K562 (cell line): ENCODE results near the gene TEX54.

Experiments
- GTF2F1 ChIP-seq: IDR thresholded peaks from 2 replicates; pipeline ENCODE4 v1.6.1; 2011; ENCODE audit warnings: low read depth, low read length, improper control_type of control experiment
- MAFF ChIP-seq: IDR thresholded peaks from 2 replicates; pipeline ENCODE4 v1.6.1; 2012; ENCODE audit warnings: low read length, improper control_type of control experiment
- NR2C2 ChIP-seq, 2 experiments: fragments of 200-800 bp in 1 of 2; sonication (Bioruptor generic) in 1 of 2; sonication (generic) in 1 of 2; formaldehyde crosslinking in 1 of 2; IDR thresholded peaks; 2 replicates each; pipeline versions ENCODE4 v1.6.1 to v1.8.0; 2016 to 2022; ENCODE audit warnings: mild to moderate bottlenecking in 1 of 2, missing compliant biosample characterization in 1 of 2, missing genetic modification characterization in 1 of 2, missing genetic modification reagents in 1 of 2
- PTBP1 ChIP-seq: fragments of 200-400 bp; formaldehyde crosslinking; IDR thresholded peaks from 2 replicates; pipeline ENCODE4 v1.6.1; 2017; ENCODE audit warnings: low read depth, low read length
- SMAD3 ChIP-seq: fragments of 450-650 bp; formaldehyde crosslinking; conservative IDR thresholded peaks from 2 replicates; pipeline ENCODE4 v1.4.0; 2020; ENCODE audit warnings: mild to moderate bottlenecking
- TEAD4 ChIP-seq, 2 experiments: sonication (generic) in 1 of 2; formaldehyde crosslinking in 1 of 2; IDR thresholded peaks; 2 replicates each; pipeline versions ENCODE4 v1.6.1 to v1.8.0; 2012 to 2022; ENCODE audit warnings: borderline replicate concordance in 1 of 2, inconsistent platforms in 1 of 2, low read length in 1 of 2, mild to moderate bottlenecking in 1 of 2, missing genetic modification reagents in 1 of 2
- TF ChIP-seq, protein P1 (sequence below): sonication (generic); formaldehyde crosslinking; IDR thresholded peaks from 2 replicates; pipeline ENCODE4 v1.8.0; 2022; ENCODE audit warnings: missing genetic modification reagents, mild to moderate bottlenecking, borderline replicate concordance

DNA sequence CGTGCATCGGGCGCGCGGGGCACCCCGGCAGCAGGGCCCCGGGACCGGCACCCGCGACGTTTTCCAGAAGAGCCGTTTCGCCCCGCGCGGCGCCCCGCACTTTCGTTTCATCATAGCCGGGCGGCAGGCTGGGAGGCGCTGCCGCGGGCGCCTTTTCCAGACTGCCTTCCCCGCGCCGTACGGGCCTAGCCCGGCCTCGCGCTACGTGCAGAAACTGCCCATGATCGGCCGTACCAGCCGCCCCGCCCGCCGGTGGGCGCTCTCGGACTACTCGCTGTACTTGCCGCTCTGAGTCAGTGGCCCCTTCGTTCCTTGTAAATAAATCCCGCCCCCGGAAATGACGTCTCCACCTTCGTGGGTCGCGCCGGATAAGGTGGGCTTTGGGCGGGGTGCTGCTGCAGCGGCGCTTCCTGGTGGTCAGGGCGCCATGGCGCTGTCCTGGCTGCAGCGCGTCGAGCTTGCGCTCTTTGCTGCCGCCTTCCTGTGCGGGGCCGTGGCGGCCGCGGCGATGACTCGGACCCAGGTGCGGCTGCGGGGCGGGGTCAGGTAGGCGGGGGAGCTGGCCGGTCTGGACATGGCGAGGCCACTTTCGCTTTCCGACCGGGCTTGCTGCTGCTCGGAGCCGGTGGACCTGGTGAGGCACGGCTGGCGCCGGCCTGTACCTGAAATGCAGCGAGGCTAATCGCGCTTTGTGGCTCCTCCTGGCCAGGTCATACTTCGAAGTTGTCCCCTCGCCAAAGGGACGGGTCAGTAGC is 45.5 kb downstream of the TEX54 start, which contains the start of gene TMEM179B:
- TF ChIP-seq SMAD3 (CRISPR knock-in tag) = 0 out of 2 replicates have a peak, but pooled peaks have one; percentile 10
- no peak; the same call in 1 of the 2 replicates for TF ChIP-seq TEAD4 (IDR thresholded peaks at IDR 0.05; ENCODE audit: low read length)
- no peak for TF ChIP-seq TEAD4 (CRISPR knock-in tag; IDR thresholded peaks at IDR 0.05; ENCODE audit: borderline replicate concordance)
- TF ChIP-seq, protein P1, sequence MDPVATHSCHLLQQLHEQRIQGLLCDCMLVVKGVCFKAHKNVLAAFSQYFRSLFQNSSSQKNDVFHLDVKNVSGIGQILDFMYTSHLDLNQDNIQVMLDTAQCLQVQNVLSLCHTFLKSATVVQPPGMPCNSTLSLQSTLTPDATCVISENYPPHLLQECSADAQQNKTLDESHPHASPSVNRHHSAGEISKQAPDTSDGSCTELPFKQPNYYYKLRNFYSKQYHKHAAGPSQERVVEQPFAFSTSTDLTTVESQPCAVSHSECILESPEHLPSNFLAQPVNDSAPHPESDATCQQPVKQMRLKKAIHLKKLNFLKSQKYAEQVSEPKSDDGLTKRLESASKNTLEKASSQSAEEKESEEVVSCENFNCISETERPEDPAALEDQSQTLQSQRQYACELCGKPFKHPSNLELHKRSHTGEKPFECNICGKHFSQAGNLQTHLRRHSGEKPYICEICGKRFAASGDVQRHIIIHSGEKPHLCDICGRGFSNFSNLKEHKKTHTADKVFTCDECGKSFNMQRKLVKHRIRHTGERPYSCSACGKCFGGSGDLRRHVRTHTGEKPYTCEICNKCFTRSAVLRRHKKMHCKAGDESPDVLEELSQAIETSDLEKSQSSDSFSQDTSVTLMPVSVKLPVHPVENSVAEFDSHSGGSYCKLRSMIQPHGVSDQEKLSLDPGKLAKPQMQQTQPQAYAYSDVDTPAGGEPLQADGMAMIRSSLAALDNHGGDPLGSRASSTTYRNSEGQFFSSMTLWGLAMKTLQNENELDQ (CRISPR knock-in tag) = no peak
- TF ChIP-seq PTBP1 = no peak
- TF ChIP-seq MAFF = no peak
- TF ChIP-seq NR2C2 (CRISPR knock-in tag; IDR thresholded peaks at IDR 0.05) = peak; percentile 88
- TF ChIP-seq NR2C2 (tag; IDR thresholded peaks at IDR 0.05) = peak; percentile 84
- no peak; the same call in 1 of the 2 replicates for TF ChIP-seq GTF2F1
